Mucosa of descending colon (tissue), 3 donors: ENCODE measurements around the gene OR5J2. TPM values are rescaled to one million over a fixed set of nuclear protein-coding genes. Genes with fewer than 3 reads are reported as not detected.
"Not testable (repeated sequence)": the region's sequence is repeated elsewhere in the genome, so short reads cannot be mapped to it uniquely, and the experiment has no call there.

Source experiments
- ATAC-seq: fragments of 200-7000 bp; cut with Tn5 transposase; one replicate; pipeline ENCODE4 v1.9.1; 2020; ENCODE audit warnings: mild to moderate bottlenecking, moderate library complexity
- DNase-seq, 3 donors: peaks; one replicate each; pipeline ENCODE4 v3.0.0-alpha.2; 2020
- H3K36me3 ChIP-seq: fragments of 200-600 bp; one replicate; pipeline ENCODE4 v1.8.0; 2021; ENCODE audit warnings: low read depth, mild to moderate bottlenecking
- H3K4me1 ChIP-seq: fragments of 200-600 bp; one replicate; pipeline ENCODE4 v1.8.0; 2021; ENCODE audit warnings: low read depth, mild to moderate bottlenecking
- H3K4me3 ChIP-seq: fragments of 200-600 bp; one replicate; pipeline ENCODE4 v1.8.0; 2021; ENCODE audit warnings: mild to moderate bottlenecking
- H3K9me3 ChIP-seq: fragments of 200-600 bp; one replicate; pipeline ENCODE4 v1.8.0; 2021; ENCODE audit warnings: mild to moderate bottlenecking
- intact Hi-C, 2 donors: fragments of 100-400 bp; cut with DNase I in 1 of 2; cut with micrococcal nuclease in 1 of 2; formaldehyde crosslinking; loops; one replicate each; pipeline versions ENCODE4 v1.11.0 to v1.11.1; 2022; cut with DNase I, micrococcal nuclease
- long read RNA-seq, 2 donors: library from polyadenylated mRNA; unstranded; transcript quantifications; one replicate each; pipeline ENCODE4 v2.0.0, GENCODE V29; 2019 to 2021
- total RNA-seq, 3 donors: library from RNA; stranded (reverse); fragmentation: NEBNext Ultra II Directional in 2 of 3; extraction: Animal tissue kit (Norgen Biotek cat#: 25700) in 2 of 3; gene quantifications; one replicate each; pipeline versions ENCODE4 v1.2.1 to v1.2.4, GENCODE V29; 2021 to 2023
- TF ChIP-seq, protein P1 (sequence below): fragments of 200-600 bp; IDR thresholded peaks from one replicate; pipeline ENCODE4 v1.8.0; 2022; ENCODE audit warnings: antibody characterized with exemption, mild to moderate bottlenecking
- donor health status: DM: no; HTN: no; CAD: no; lungs with moderate emphysema.
- donor health status: DM: no; HTN: no; CAD: no.
- donor health status: DM: no; HTN: yes; CAD: no.

OR5J2 gene
- total RNA-seq, result not detected
- long read RNA-seq, donor 1, result 0 reads
- long read RNA-seq, donor 2, result 0 reads

DNA sequence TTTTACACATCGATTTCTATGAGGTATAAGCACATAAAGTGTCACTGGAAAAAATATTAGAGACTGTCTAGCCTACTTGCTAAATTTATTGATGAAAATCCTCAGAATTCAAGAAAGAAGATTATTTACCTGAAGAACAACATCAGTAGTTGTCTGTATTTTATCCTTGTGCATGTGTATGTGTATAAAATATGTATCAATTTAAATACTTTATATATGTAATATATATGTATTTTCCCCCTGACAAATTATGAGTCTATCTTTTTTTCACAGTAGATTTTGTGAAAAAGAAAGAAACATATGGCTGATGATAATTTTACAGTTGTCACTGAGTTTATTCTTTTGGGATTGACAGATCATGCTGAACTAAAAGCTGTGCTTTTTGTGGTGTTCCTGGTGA is at the start of gene OR5J2:
TSS of gene OR5J2 (plus strand) at position 301 of the 400 bp plus-strand sequence. CDS start at position 301, 0 bp downstream.
- ATAC-seq (no peak), DNase-seq (no peak)
- no peak within 1 kb of the TSS for H3K4me3 ChIP-seq
- TF ChIP-seq, protein P1, sequence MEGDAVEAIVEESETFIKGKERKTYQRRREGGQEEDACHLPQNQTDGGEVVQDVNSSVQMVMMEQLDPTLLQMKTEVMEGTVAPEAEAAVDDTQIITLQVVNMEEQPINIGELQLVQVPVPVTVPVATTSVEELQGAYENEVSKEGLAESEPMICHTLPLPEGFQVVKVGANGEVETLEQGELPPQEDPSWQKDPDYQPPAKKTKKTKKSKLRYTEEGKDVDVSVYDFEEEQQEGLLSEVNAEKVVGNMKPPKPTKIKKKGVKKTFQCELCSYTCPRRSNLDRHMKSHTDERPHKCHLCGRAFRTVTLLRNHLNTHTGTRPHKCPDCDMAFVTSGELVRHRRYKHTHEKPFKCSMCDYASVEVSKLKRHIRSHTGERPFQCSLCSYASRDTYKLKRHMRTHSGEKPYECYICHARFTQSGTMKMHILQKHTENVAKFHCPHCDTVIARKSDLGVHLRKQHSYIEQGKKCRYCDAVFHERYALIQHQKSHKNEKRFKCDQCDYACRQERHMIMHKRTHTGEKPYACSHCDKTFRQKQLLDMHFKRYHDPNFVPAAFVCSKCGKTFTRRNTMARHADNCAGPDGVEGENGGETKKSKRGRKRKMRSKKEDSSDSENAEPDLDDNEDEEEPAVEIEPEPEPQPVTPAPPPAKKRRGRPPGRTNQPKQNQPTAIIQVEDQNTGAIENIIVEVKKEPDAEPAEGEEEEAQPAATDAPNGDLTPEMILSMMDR, result no peak
- no peaks in the 10 kb centered on the region for H3K36me3 ChIP-seq
- peaks cover 3% of the 10 kb centered on the region for H3K9me3 ChIP-seq
- intact Hi-C loops, result no loop called here
- no peaks in the 10 kb centered on the region for H3K4me1 ChIP-seq

DNA sequence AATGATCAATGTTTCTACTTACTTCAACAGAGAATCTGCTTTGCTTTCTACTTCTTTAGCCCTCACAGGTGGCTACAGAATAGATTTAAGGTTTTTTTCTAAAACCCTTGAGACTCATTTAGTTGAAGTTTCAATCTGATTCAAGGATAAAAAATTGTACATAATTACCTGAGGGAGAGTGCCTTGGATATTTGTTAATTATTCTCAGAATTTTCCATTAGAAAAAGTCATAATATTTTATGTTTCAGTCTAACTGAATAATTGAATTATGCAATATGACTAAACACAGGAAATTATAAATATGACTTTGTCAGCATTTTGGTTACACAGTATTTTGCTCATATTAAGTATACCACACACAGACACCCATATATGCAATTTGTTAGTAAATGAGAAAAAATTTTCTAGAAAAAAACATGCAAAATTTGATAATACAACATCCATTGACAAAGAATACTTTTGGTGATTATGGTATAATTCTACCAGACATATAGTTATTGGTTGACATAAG is 36.2 kb upstream of the OR5J2 start, which contains the start of gene OR8J3:
TSS of gene OR8J3 (minus strand) at position 51 of the 511 bp plus-strand sequence. CDS start 2,483 bp downstream, outside the sequence.
- TF ChIP-seq, protein P1, result no peak
- Histone ChIP-seq H3K36me3 (no peaks in the 10 kb centered on the region), H3K9me3 (no peaks in the 10 kb centered on the region), H3K4me3 (no peak within 1 kb of the TSS), H3K4me1 (no peaks in the 10 kb centered on the region)
- no peak for ATAC-seq
- intact Hi-C loops, result no loop called here
- DNase-seq, result no peak

DNA sequence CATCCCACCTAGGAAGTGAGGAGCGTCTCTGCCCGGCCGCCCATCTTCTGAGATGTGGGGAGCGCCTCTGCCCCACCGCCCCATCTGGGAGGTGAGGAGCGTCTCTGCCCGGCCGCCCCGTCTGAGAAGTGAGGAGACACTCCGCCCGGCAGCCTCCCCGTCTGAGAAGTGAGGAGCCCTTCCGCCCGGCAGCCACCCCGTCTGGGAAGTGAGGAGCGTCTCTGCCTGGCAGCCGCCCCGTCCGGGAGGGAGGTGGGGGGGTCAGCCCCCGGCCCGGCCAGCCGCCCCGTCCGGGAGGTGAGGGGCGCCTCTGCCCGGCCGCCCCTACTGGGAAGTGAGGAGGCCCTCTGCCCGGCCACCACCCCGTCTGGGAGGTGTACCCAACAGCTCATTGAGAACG is 32.7 kb upstream of the OR5J2 start:
- intact Hi-C loops, H3K4me1 ChIP-seq: not testable (repeated sequence)

DNA sequence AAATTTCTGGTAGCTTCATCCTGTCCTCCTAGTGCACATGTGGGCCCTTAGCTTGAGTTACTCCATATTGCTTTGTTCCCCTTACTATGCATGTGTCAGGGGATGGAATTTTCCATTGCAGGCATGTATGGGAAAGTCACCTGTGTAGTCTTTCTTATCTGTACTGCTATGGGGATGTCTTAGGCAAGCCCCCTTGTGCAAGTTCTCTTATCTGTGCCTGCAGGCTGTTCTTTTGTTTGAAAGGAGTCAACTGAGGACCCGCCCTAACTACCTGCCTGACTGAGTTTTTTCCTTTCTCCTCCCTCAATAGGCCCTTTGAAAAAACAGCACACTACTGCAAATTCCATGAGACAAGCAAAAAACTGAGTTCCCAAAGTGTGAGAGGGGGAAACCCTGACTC is 25.0 kb upstream of the OR5J2 start:
- Histone ChIP-seq H3K4me1 (no peaks in the 10 kb centered on the region), H3K9me3 (no peaks in the 10 kb centered on the region), H3K36me3 (no peaks in the 10 kb centered on the region), H3K4me3 (no peak overlapping the region)
- ATAC-seq, result no peak
- intact Hi-C loops, result no loop called here
- TF ChIP-seq, protein P1, result no peak
- no peak for DNase-seq

More for the DNA sequence above, 32.7 kb upstream of the OR5J2 start:
- not testable (repeated sequence) for ATAC-seq, H3K9me3 ChIP-seq, DNase-seq, H3K36me3 ChIP-seq, H3K4me3 ChIP-seq

DNA sequence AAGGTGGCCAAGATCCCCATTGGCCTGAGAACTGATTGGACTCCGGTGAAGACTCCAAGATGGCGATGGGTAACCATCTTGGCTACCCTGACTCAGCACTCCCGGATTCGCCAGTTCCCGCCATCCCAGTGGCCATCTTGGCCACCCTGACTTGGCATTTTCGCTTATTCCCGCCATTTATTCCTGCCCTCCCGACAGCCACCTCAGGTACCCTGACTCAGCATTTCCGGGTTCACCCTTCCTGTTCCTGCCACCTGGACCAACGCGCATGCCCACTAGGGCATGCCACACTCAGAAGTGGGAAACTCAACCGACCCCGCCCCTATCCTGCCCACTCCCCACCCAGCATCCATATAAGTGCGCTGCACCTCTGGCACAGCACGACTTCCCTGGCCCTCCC is 24.1 kb upstream of the OR5J2 start:
- TF ChIP-seq, protein P1, result no peak
- Histone ChIP-seq H3K9me3 (no peaks in the 10 kb centered on the region), H3K4me3 (no peak overlapping the region), H3K4me1 (no peaks in the 10 kb centered on the region), H3K36me3 (no peaks in the 10 kb centered on the region)
- ATAC-seq, result no peak
- DNase-seq, result no peak
- intact Hi-C loops, result no loop called here

DNA sequence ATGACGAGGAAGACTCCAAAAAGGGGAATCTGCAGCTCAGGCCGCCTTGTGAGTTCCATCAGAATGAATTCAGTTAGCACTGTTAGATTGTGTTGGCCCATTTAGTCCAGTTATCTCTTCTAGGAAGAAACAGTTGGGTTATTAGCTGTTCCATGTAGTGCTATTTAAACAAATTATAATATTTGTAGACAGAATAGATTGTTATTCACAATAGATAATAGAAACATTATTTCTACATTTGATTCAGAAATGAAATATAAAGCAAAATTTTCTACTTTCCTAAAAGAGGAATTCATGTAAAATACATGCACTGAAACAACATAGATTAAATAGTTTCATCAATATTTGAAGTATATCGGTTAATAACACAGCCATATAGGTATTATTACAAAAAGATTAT is 16.2 kb upstream of the OR5J2 start, which contains the start of gene OR8K5:
TSS of gene OR8K5 (minus strand) at position 101 of the 400 bp plus-strand sequence. CDS start at position 101, 0 bp downstream.
- Histone ChIP-seq H3K36me3 (no peaks in the 10 kb centered on the region), H3K9me3 (no peaks in the 10 kb centered on the region), H3K4me1 (no peaks in the 10 kb centered on the region), H3K4me3 (no peak within 1 kb of the TSS)
- DNase-seq (no peak), ATAC-seq (no peak)
- intact Hi-C loops, result no loop called here
- TF ChIP-seq, protein P1, result no peak
